IMR-90 (cell line): ENCODE results near the gene LBHD2. TPM values are rescaled to one million over a fixed set of nuclear protein-coding genes. Genes with fewer than 3 reads are reported as not detected.

ENCODE experiments used
- ATAC-seq: fragments of 200-7000 bp; cut with Tn5 transposase; 2 replicates; pipeline ENCODE4 v1.9.1; 2020; ENCODE audit warnings: low read depth, mild to moderate bottlenecking, moderate library complexity
- BruUV-seq: library from RNA; stranded (reverse); fragments of 400-500 nt; replicated peaks from 2 replicates; lab custom pipeline; 2021; lab: Mats Ljungman, UMichigan
- CTCF ChIA-PET: fragments of 300-600 bp; formaldehyde crosslinking; extraction: SDS; loops from one replicate; lab custom pipeline; 2021; ENCODE audit warnings: antibody characterized with exemption; lab: Yijun Ruan, JAX
- POLR2A ChIA-PET: fragments of 300-600 bp; sonication (Branson Sonifier 250); formaldehyde crosslinking; loops from one replicate; lab custom pipeline; 2022; ENCODE audit warnings: antibody characterized with exemption; ENCODE audit not compliant: unreplicated experiment; lab: Charles Lee
- DNase-seq: peaks from one replicate; pipeline ENCODE4 v3.0.0; 2013
- H2AFZ ChIP-seq: replicated peaks from 2 replicates; pipeline ENCODE3; 2013; ENCODE audit warnings: low read length, mild to moderate bottlenecking; ENCODE audit not compliant: poor library complexity
- H2AK5ac ChIP-seq: 2 replicates; pipeline ENCODE4 v1.6.1; 2013; ENCODE audit warnings: low read depth, low read length, inconsistent platforms
- H2AK9ac ChIP-seq: replicated peaks from 2 replicates; pipeline ENCODE3; 2013; ENCODE audit warnings: mild to moderate bottlenecking, low read depth, low read length, moderate library complexity; ENCODE audit not compliant: poor library complexity
- H2BK120ac ChIP-seq: 2 replicates; pipeline ENCODE4 v1.6.1; 2013; ENCODE audit warnings: low read depth, low read length, inconsistent platforms
- H2BK15ac ChIP-seq: 3 replicates; pipeline ENCODE4 v1.6.1; 2013; ENCODE audit warnings: low read depth, low read length, inconsistent platforms
- H2BK20ac ChIP-seq: 2 replicates; pipeline ENCODE4 v1.6.1; 2013; ENCODE audit warnings: low read depth, mild to moderate bottlenecking, inconsistent platforms, low read length, moderate library complexity
- H2BK5ac ChIP-seq: 2 replicates; pipeline ENCODE4 v1.6.1; 2013; ENCODE audit warnings: mild to moderate bottlenecking, low read depth, low read length, inconsistent platforms; ENCODE audit not compliant: poor library complexity, severe bottlenecking
- H3K14ac ChIP-seq: replicated peaks from 2 replicates; pipeline ENCODE4 v1.6.1; 2013; ENCODE audit warnings: low read depth, low read length, inconsistent platforms
- H3K18ac ChIP-seq: 2 replicates; pipeline ENCODE4 v1.6.1; 2013; ENCODE audit warnings: low read depth, low read length, control low read depth
- H3K23ac ChIP-seq: 2 replicates; pipeline ENCODE4 v1.6.1; 2013; ENCODE audit warnings: low read depth, low read length, inconsistent platforms
- H3K27ac ChIP-seq: 2 replicates; pipeline ENCODE4 v1.5.1; 2013; ENCODE audit warnings: mild to moderate bottlenecking, control low read depth, low read length; ENCODE audit not compliant: insufficient read depth
- H3K27me3 ChIP-seq: 2 replicates; pipeline ENCODE4 v1.6.1; 2013; ENCODE audit warnings: low read length; ENCODE audit not compliant: control insufficient read depth, insufficient read depth
- H3K36me3 ChIP-seq: 2 replicates; pipeline ENCODE4 v1.6.1; 2013; ENCODE audit warnings: low read length, mixed read lengths; ENCODE audit not compliant: control insufficient read depth, insufficient read depth
- H3K4ac ChIP-seq: 2 replicates; pipeline ENCODE4 v1.6.1; 2013; ENCODE audit warnings: low read depth, low read length, inconsistent platforms
- H3K4me1 ChIP-seq: 2 replicates; pipeline ENCODE4 v1.6.1; 2013; ENCODE audit warnings: low read length, mixed read lengths; ENCODE audit not compliant: control insufficient read depth, insufficient read depth
- H3K4me2 ChIP-seq: 2 replicates; pipeline ENCODE4 v1.6.1; 2013; ENCODE audit warnings: low read depth, mild to moderate bottlenecking, control low read depth, low read length, moderate library complexity
- H3K4me3 ChIP-seq: 2 replicates; pipeline ENCODE4 v1.5.1; 2013; ENCODE audit warnings: low read depth, mild to moderate bottlenecking, control low read depth, low read length, moderate library complexity; ENCODE audit not compliant: insufficient read depth
- H3K56ac ChIP-seq: 2 replicates; pipeline ENCODE4 v1.6.1; 2013; ENCODE audit warnings: low read length, inconsistent platforms; ENCODE audit not compliant: insufficient read depth; ENCODE audit errors: extremely low read depth
- H3K79me1 ChIP-seq, 2 experiments: 2 replicates each; pipeline ENCODE4 v1.6.1; 2013; ENCODE audit warnings: low read length in 2 of 2, inconsistent platforms in 1 of 2, low read depth in 1 of 2
- H3K9ac ChIP-seq: 2 replicates; pipeline ENCODE4 v1.6.1; 2013; ENCODE audit warnings: low read depth, low read length, control low read depth
- H3K9me1 ChIP-seq: 2 replicates; pipeline ENCODE4 v1.6.1; 2013; ENCODE audit warnings: low read length, inconsistent platforms; ENCODE audit not compliant: insufficient read depth
- H3K9me3 ChIP-seq: 2 replicates; pipeline ENCODE4 v1.6.1; 2013; ENCODE audit warnings: low read length; ENCODE audit not compliant: control insufficient read depth, insufficient read depth
- H4K20me1 ChIP-seq: 2 replicates; pipeline ENCODE4 v1.6.1; 2013; ENCODE audit warnings: low read length, inconsistent platforms; ENCODE audit not compliant: insufficient read depth
- H4K5ac ChIP-seq: 2 replicates; pipeline ENCODE4 v1.6.1; 2013; ENCODE audit warnings: mild to moderate bottlenecking, low read depth, low read length, control low read depth
- H4K8ac ChIP-seq, 2 experiments: 2 replicates each; pipeline ENCODE4 v1.6.1; 2013; ENCODE audit warnings: low read depth in 2 of 2, low read length in 2 of 2, control low read depth in 1 of 2, inconsistent platforms in 1 of 2
- H4K91ac ChIP-seq: 2 replicates; pipeline ENCODE4 v1.6.1; 2013; ENCODE audit warnings: low read depth, low read length, inconsistent platforms; ENCODE audit not compliant: insufficient read depth
- CEBPB ChIP-seq: IDR thresholded peaks from 2 replicates; pipeline ENCODE4 v1.6.1; 2012; ENCODE audit warnings: low read depth, low read length, improper control_type of control experiment
- ELK1 ChIP-seq: fragments of 150-350 bp; IDR thresholded peaks from 2 replicates; pipeline ENCODE4 v1.6.1; 2016; ENCODE audit warnings: low read depth, mild to moderate bottlenecking, low read length, moderate library complexity, borderline replicate concordance
- WGBS, 2 experiments: methylation state at CpG; one replicate each; pipeline versions ENCODE4 v1.1.5 to v1.1.7; 2013; ENCODE audit warnings: missing lambda C conversion rate in 2 of 2; ENCODE audit not compliant: insufficient read length in 1 of 2; ENCODE audit errors: extremely low coverage in 2 of 2; 5-methylcytosine and 5-hydroxymethylcytosine counted together
- dilution Hi-C: fragments of 300-500 bp; cut with HindIII; formaldehyde crosslinking; loops from one replicate; pipeline ENCODE4 v1.14.3; 2018; ENCODE audit warnings: low sequenced_read_pairs; ENCODE audit not compliant: unreplicated experiment
- in situ Hi-C: fragments of 300-500 bp; cut with MboI; formaldehyde crosslinking; loops from 3 replicates; pipeline ENCODE4 v1.14.3; 2019; ENCODE audit warnings: low sequenced_read_pairs, inconsistent platforms, mixed read lengths
- intact Hi-C: fragments of 100-400 bp; cut with micrococcal nuclease; formaldehyde crosslinking; loops from 2 replicates; pipeline ENCODE4 v1.10.0; 2022
- polyA plus RNA-seq, 3 experiments: library from polyadenylated mRNA; depleted of rRNA; stranded (reverse); fragments of >200 nt; gene quantifications; 2 replicates each; pipeline ENCODE4 v1.2.3, GENCODE V29; 2012; ENCODE audit warnings: low replicate concordance in 1 of 3
- total RNA-seq: library from RNA; depleted of rRNA; stranded (reverse); fragments of >200 nt; gene quantifications from 2 replicates; pipeline ENCODE4 v1.2.3, GENCODE V29; 2012

Gene LBHD2
- total and polyA plus RNA-seq, 2 of the 4 experiments (the other 2 are of a cell fraction): not detected

GRCh38 chr14:103121846-103122584 is 38.0 kb downstream of the LBHD2 start:
- H3K27ac ChIP-seq: no peak overlapping the region; the same call in 1 of the 2 replicates
- peak; percentile 56 for ATAC-seq
- no peak overlapping the region for H3K18ac ChIP-seq
- no peak overlapping the region for H2BK5ac ChIP-seq
- ChIA-PET POLR2A (no interaction called here), CTCF (no interaction called here)
- H3K4ac ChIP-seq: 0 out of 2 replicates have a peak overlapping the region, but pooled peaks have one; percentile 41
- no peaks in the 10 kb centered on the region for H3K9me1 ChIP-seq
- no peak overlapping the region for H3K14ac ChIP-seq
- H4K91ac ChIP-seq: peak overlapping the region; percentile 30; the same call in 1 of the 2 replicates
- H3K27me3 ChIP-seq: peaks cover 6% of the 10 kb centered on the region; the same call in 1 of the 2 replicates
- no peaks in the 10 kb centered on the region for H3K9me3 ChIP-seq
- BruUV-seq: no TSS peak
- H3K4me2 ChIP-seq: no peak overlapping the region; the same call in 1 of the 2 replicates
- peak overlapping the region; percentile 71 for H2AFZ ChIP-seq
- no peak overlapping the region for H2BK20ac ChIP-seq
- peak overlapping the region; percentile 58; the same call in 1 of the 2 replicates for H2AK5ac ChIP-seq
- H3K36me3 ChIP-seq: no peaks in the 10 kb centered on the region
- H3K56ac ChIP-seq: no peak overlapping the region
- H4K5ac ChIP-seq: no peak overlapping the region; the same call in 1 of the 2 replicates
- H3K9ac ChIP-seq: no peak overlapping the region
- H2AK9ac ChIP-seq: peak overlapping the region; percentile 47
- peaks cover 20% of the 10 kb centered on the region for H3K4me1 ChIP-seq
- no peaks in the 10 kb centered on the region for H4K20me1 ChIP-seq
- WGBS, 2 experiments: 47% methylated on average over 3 of the region's 23 CpGs; no CpG with 5 or more reads in 1 of the 2 experiments
- TF ChIP-seq CEBPB (peak; percentile 77), ELK1 (no peak)
- no peak overlapping the region for H3K23ac ChIP-seq
- peak overlapping the region; percentile 45 to 63; a peak in 1 of 4 replicates for H4K8ac ChIP-seq
- H2BK15ac ChIP-seq: no peak overlapping the region
- H2BK120ac ChIP-seq: no peak overlapping the region
- intact Hi-C loops: no loop called here
- in situ Hi-C loops: no loop called here
- dilution Hi-C loops: no loop called here
- DNase-seq: peak; percentile 53
- H3K79me1 ChIP-seq: no peaks in the 10 kb centered on the region
- no peak overlapping the region for H3K4me3 ChIP-seq
